Measurements from ENCODE around the gene PAK3.
A peak's percentile ranks its signal among the peaks of the same experiment; 100 is the strongest.

PAK3 gene

GRCh38 chrX:111216293-111216801 lies 120.4 kb downstream of the PAK3 start:
- Histone ChIP-seq H3K36me3 (peaks cover 0 to 3% (median 0%) of the 10 kb centered on the region in 3 donors), H3K27ac (no peak overlapping the region), H3K4me3 (no peak overlapping the region), H3K27me3 (no peaks in the 10 kb centered on the region), H3K9me3 (no peaks in the 10 kb centered on the region), H3K4me1 (no peaks in the 10 kb centered on the region)
- no peak for TF ChIP-seq CTCF (IDR thresholded peaks at IDR 0.05)
- no peak for DNase-seq
- intact Hi-C loops (cut with DNase I; ENCODE audit: low total_unique reads): no loop called here

GRCh38 chrX:111244235-111244750 lies 148.3 kb downstream of the PAK3 start:
- Histone ChIP-seq H3K27me3 (no peaks in the 10 kb centered on the region), H3K4me1 (no peaks in the 10 kb centered on the region), H3K36me3 (no peaks in the 10 kb centered on the region), H3K9me3 (no peaks in the 10 kb centered on the region), H3K4me3 (no peak overlapping the region), H3K27ac (no peak overlapping the region)
- intact Hi-C loops (cut with DNase I; ENCODE audit: low total_unique reads): loop anchor here (10.0 kb wide), 1 partner anchor 249 kb away; no protein-coding TSS in a partner anchor
- no peak for DNase-seq
- TF ChIP-seq CTCF (IDR thresholded peaks at IDR 0.05): peak; percentile 42 to 49

GRCh38 chrX:111254896-111255693 lies 159.1 kb downstream of the PAK3 start:
- H3K9me3 ChIP-seq: no peaks in the 10 kb centered on the region
- no peaks in the 10 kb centered on the region for H3K27me3 ChIP-seq
- no peaks in the 10 kb centered on the region for H3K36me3 ChIP-seq
- no peak for DNase-seq
- no peaks in the 10 kb centered on the region for H3K4me1 ChIP-seq
- no peak overlapping the region for H3K4me3 ChIP-seq
- no peak overlapping the region for H3K27ac ChIP-seq
- no peak for TF ChIP-seq CTCF (IDR thresholded peaks at IDR 0.05)
- intact Hi-C loops (cut with DNase I; ENCODE audit: low total_unique reads): no loop called here

- no peak for DNase-seq
- H3K36me3 ChIP-seq: no peaks in the 10 kb centered on the region
- H3K4me1 ChIP-seq: no peaks in the 10 kb centered on the region
- H3K4me3 ChIP-seq: no peak overlapping the region
- no peaks in the 10 kb centered on the region for H3K27me3 ChIP-seq
- H3K9me3 ChIP-seq: no peaks in the 10 kb centered on the region
- TF ChIP-seq CTCF (IDR thresholded peaks at IDR 0.05): no peak
- no peak overlapping the region for H3K27ac ChIP-seq
- intact Hi-C loops (cut with DNase I; ENCODE audit: low total_unique reads): no loop called here
These were observed 161.7 kb downstream of the PAK3 start for GRCh38 chrX:111257733-111258132.

GRCh38 chrX:111259559-111259958 lies 163.6 kb downstream of the PAK3 start:
- TF ChIP-seq CTCF (IDR thresholded peaks at IDR 0.05): no peak
- no peak for DNase-seq
- H3K27ac ChIP-seq: no peak overlapping the region
- H3K4me3 ChIP-seq: no peak overlapping the region
- no peaks in the 10 kb centered on the region for H3K27me3 ChIP-seq
- no peaks in the 10 kb centered on the region for H3K36me3 ChIP-seq
- no peaks in the 10 kb centered on the region for H3K9me3 ChIP-seq
- intact Hi-C loops (cut with DNase I; ENCODE audit: low total_unique reads): no loop called here
- no peaks in the 10 kb centered on the region for H3K4me1 ChIP-seq
